ENCODE results near the gene PRDM16.

PRDM16 gene

DNA sequence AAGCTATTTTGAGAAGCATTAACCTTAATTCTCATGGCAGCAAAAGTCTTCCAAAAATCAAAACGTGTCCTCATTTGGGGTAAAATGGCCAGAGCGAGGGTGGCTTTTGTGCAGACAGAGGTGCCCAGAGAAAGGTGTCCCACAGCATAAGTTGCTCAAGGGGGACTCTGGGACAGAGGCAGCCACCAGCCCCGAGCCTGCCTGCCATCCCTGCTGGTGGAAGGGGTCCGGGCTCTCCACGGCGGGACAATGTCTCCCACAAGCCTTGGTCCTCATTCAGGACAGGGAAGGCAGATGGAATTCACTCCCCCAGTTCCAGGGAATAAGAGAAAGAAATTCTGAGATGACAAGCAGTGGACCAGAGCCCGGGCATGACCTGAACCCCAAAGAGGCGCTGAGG is 372.9 kb downstream of the PRDM16 start:
- 81% methylated on average over 8 of the region's 8 CpGs for WGBS
- no peak overlapping the region for H2AK5ac ChIP-seq (ENCODE audit: low read length, severe bottlenecking)
- H2BK12ac ChIP-seq (ENCODE audit: low read length in 2 of 2), result no peak overlapping the region
- H3K4ac ChIP-seq (ENCODE audit: low read depth in 1 of 2, low read length in 2 of 2), result no peak overlapping the region
- no peak overlapping the region for H3K14ac ChIP-seq (ENCODE audit: low read length in 2 of 2)
- no peak overlapping the region for H3K4me3 ChIP-seq (ENCODE audit: insufficient read depth in 1 of 2, low read depth in 1 of 2, low read length in 2 of 2)
- no peak overlapping the region for H3K4me2 ChIP-seq (ENCODE audit: low read length, poor library complexity, severe bottlenecking)
- H2BK5ac ChIP-seq (ENCODE audit: low read depth, low read length, poor library complexity, severe bottlenecking), result no peak overlapping the region
- no peak overlapping the region for H2AFZ ChIP-seq (ENCODE audit: low read depth, low read length)
- no peak overlapping the region for H3K27ac ChIP-seq (ENCODE audit: low read length, poor library complexity, severe bottlenecking)
- H3K9me3 ChIP-seq (ENCODE audit: control insufficient read depth, low read length), result peaks cover 14% of the 10 kb centered on the region
- no peak for DNase-seq
- H2BK120ac ChIP-seq (ENCODE audit: low read depth, low read length), result no peak overlapping the region
- no peak overlapping the region for H3K9ac ChIP-seq (ENCODE audit: low read length)
- H2BK15ac ChIP-seq (ENCODE audit: low read depth, poor library complexity, severe bottlenecking), result no peak overlapping the region
- no peak overlapping the region for H4K8ac ChIP-seq (ENCODE audit: low read length)
- H3K18ac ChIP-seq (ENCODE audit: low read depth in 1 of 2, low read length in 2 of 2), result no peak overlapping the region
- H3K4me1 ChIP-seq (ENCODE audit: control insufficient read depth, insufficient read depth, low read depth, low read length), result no peaks in the 10 kb centered on the region
- peaks cover 26 to 70% of the 10 kb centered on the region in 2 experiments for H3K27me3 ChIP-seq (ENCODE audit: control insufficient read depth in 1 of 2, insufficient read depth in 1 of 2, low read length in 2 of 2)
- H4K91ac ChIP-seq (ENCODE audit: low read length), result no peak overlapping the region
- no peak overlapping the region for H3K23ac ChIP-seq (ENCODE audit: low read length in 2 of 2)
- no peaks in the 10 kb centered on the region for H3K36me3 ChIP-seq (ENCODE audit: control insufficient read depth in 1 of 2, insufficient read depth in 2 of 2, low read depth in 1 of 2, low read length in 2 of 2)
- no peaks in the 10 kb centered on the region for H3K79me1 ChIP-seq (replicated peaks; ENCODE audit: low read length, poor library complexity, severe bottlenecking)

DNA sequence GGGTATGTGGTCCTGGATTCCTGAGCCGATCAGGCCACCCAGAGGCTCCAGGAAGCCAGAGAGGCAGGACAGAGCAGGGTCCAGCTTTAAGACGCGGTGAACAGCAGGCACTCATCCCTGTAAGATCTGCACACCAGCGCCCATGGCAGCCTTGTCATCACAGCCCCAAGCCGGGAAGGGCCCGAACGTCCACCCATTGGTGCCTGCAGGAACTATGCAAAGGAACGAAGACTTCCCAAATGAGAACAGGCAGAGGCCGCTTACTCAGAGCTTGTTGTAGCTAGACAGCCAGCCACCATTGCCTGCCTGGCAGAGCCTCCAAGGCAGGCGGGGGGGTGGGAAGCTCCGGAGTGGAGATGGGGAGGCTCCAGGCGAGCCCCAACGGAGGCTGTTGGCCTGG is 373.3 kb downstream of the PRDM16 start:
- peaks cover 12% of the 10 kb centered on the region for H3K9me3 ChIP-seq (ENCODE audit: control insufficient read depth, low read length)
- 77% methylated on average over 13 of the region's 13 CpGs for WGBS
- no peak overlapping the region for H3K4me2 ChIP-seq (ENCODE audit: low read length, poor library complexity, severe bottlenecking)
- H2AFZ ChIP-seq (ENCODE audit: low read depth, low read length), result no peak overlapping the region
- no peak overlapping the region for H2BK15ac ChIP-seq (ENCODE audit: low read depth, poor library complexity, severe bottlenecking)
- no peak overlapping the region for H2AK5ac ChIP-seq (ENCODE audit: low read length, severe bottlenecking)
- H3K36me3 ChIP-seq (ENCODE audit: control insufficient read depth in 1 of 2, insufficient read depth in 2 of 2, low read depth in 1 of 2, low read length in 2 of 2), result no peaks in the 10 kb centered on the region
- no peak overlapping the region for H3K14ac ChIP-seq (ENCODE audit: low read length in 2 of 2)
- H4K8ac ChIP-seq (ENCODE audit: low read length), result no peak overlapping the region
- no peak overlapping the region for H3K4me3 ChIP-seq (ENCODE audit: insufficient read depth in 1 of 2, low read depth in 1 of 2, low read length in 2 of 2)
- H2BK12ac ChIP-seq (ENCODE audit: low read length in 2 of 2), result no peak overlapping the region
- H3K79me1 ChIP-seq (replicated peaks; ENCODE audit: low read length, poor library complexity, severe bottlenecking), result no peaks in the 10 kb centered on the region
- H3K9ac ChIP-seq (ENCODE audit: low read length), result no peak overlapping the region
- no peak overlapping the region for H2BK120ac ChIP-seq (ENCODE audit: low read depth, low read length)
- no peaks in the 10 kb centered on the region for H3K4me1 ChIP-seq (ENCODE audit: control insufficient read depth, insufficient read depth, low read depth, low read length)
- no peak overlapping the region for H3K4ac ChIP-seq (ENCODE audit: low read depth in 1 of 2, low read length in 2 of 2)
- H3K27me3 ChIP-seq (ENCODE audit: control insufficient read depth in 1 of 2, insufficient read depth in 1 of 2, low read length in 2 of 2), result peaks cover 26 to 70% of the 10 kb centered on the region in 2 experiments
- H4K91ac ChIP-seq (ENCODE audit: low read length), result no peak overlapping the region
- H2BK5ac ChIP-seq (ENCODE audit: low read depth, low read length, poor library complexity, severe bottlenecking), result no peak overlapping the region
- H3K27ac ChIP-seq (ENCODE audit: low read length, poor library complexity, severe bottlenecking), result no peak overlapping the region
- H3K18ac ChIP-seq (ENCODE audit: low read depth in 1 of 2, low read length in 2 of 2), result no peak overlapping the region
- no peak for DNase-seq
- H3K23ac ChIP-seq (ENCODE audit: low read length in 2 of 2), result no peak overlapping the region

DNA sequence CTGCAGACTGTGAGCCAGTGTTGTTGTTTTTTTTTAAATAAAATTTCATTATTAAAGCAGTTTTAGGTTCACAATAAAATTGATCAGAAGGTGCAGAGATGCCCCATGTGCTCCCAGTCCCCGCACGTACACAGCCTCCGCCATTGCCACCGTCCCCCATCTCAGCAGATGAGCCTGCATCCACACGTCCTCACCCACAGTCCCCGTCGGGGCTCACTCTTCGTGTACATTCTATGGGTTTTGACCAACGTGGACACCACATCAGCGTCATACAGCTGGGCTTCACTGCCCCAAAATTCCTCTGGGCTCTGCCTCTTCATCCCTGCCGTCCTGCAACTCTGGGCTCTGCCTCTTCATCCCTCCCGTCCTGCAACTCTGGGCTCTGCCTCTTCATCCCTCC is 373.9 kb downstream of the PRDM16 start:
- peaks cover 26 to 72% of the 10 kb centered on the region in 2 experiments for H3K27me3 ChIP-seq (ENCODE audit: control insufficient read depth in 1 of 2, insufficient read depth in 1 of 2, low read length in 2 of 2)
- no peaks in the 10 kb centered on the region for H3K4me1 ChIP-seq (ENCODE audit: control insufficient read depth, insufficient read depth, low read depth, low read length)
- H3K27ac ChIP-seq (ENCODE audit: low read length, poor library complexity, severe bottlenecking), result no peak overlapping the region
- H3K36me3 ChIP-seq (ENCODE audit: control insufficient read depth in 1 of 2, insufficient read depth in 2 of 2, low read depth in 1 of 2, low read length in 2 of 2), result no peaks in the 10 kb centered on the region
- no peak overlapping the region for H3K18ac ChIP-seq (ENCODE audit: low read depth in 1 of 2, low read length in 2 of 2)
- no peak overlapping the region for H2AFZ ChIP-seq (ENCODE audit: low read depth, low read length)
- no peak overlapping the region for H2AK5ac ChIP-seq (ENCODE audit: low read length, severe bottlenecking)
- peaks cover 16% of the 10 kb centered on the region for H3K9me3 ChIP-seq (ENCODE audit: control insufficient read depth, low read length)
- no peak overlapping the region for H2BK5ac ChIP-seq (ENCODE audit: low read depth, low read length, poor library complexity, severe bottlenecking)
- H3K4me3 ChIP-seq (ENCODE audit: insufficient read depth in 1 of 2, low read depth in 1 of 2, low read length in 2 of 2), result no peak overlapping the region
- H2BK120ac ChIP-seq (ENCODE audit: low read depth, low read length), result no peak overlapping the region
- DNase-seq, result no peak
- H3K14ac ChIP-seq (ENCODE audit: low read length in 2 of 2), result no peak overlapping the region
- no peak overlapping the region for H2BK12ac ChIP-seq (ENCODE audit: low read length in 2 of 2)
- H3K79me1 ChIP-seq (replicated peaks; ENCODE audit: low read length, poor library complexity, severe bottlenecking), result no peaks in the 10 kb centered on the region
- H2BK15ac ChIP-seq (ENCODE audit: low read depth, poor library complexity, severe bottlenecking), result no peak overlapping the region
- no peak overlapping the region for H3K23ac ChIP-seq (ENCODE audit: low read length in 2 of 2)
- no peak overlapping the region for H3K4ac ChIP-seq (ENCODE audit: low read depth in 1 of 2, low read length in 2 of 2)
- 82% methylated on average over 12 of the region's 12 CpGs for WGBS
- no peak overlapping the region for H3K9ac ChIP-seq (ENCODE audit: low read length)
- no peak overlapping the region for H4K91ac ChIP-seq (ENCODE audit: low read length)
- H4K8ac ChIP-seq (ENCODE audit: low read length), result no peak overlapping the region
- H3K4me2 ChIP-seq (ENCODE audit: low read length, poor library complexity, severe bottlenecking), result no peak overlapping the region

DNA sequence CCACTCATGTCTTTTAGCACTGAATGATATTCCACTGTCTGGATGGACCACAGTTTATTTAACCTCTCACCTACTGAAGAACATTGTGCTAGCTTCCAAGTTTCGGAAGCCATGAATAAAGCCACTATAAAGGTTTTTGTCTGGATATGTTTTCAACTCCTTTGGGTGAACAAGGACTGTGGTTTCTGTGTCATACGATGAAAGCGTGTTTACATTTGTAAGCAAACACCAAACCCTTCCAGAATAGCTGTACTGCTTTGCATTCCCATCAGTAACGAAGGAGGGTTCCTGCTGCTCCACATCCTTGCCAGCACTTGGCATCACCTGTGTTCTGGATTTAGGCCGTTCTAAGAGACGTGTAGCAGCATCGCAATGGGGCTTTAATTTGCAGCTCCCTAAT is 374.8 kb downstream of the PRDM16 start:
- Histone ChIP-seq H3K4me3 (ENCODE audit: insufficient read depth in 1 of 2, low read depth in 1 of 2, low read length in 2 of 2) (no peak overlapping the region), H4K8ac (ENCODE audit: low read length) (no peak overlapping the region), H3K18ac (ENCODE audit: low read depth in 1 of 2, low read length in 2 of 2) (no peak overlapping the region), H3K4ac (ENCODE audit: low read depth in 1 of 2, low read length in 2 of 2) (no peak overlapping the region), H3K4me1 (ENCODE audit: control insufficient read depth, insufficient read depth, low read depth, low read length) (no peaks in the 10 kb centered on the region), H2AFZ (ENCODE audit: low read depth, low read length) (no peak overlapping the region), H3K14ac (ENCODE audit: low read length in 2 of 2) (no peak overlapping the region), H2BK120ac (ENCODE audit: low read depth, low read length) (no peak overlapping the region), H3K9me3 (ENCODE audit: control insufficient read depth, low read length) (peaks cover 19% of the 10 kb centered on the region), H3K27ac (ENCODE audit: low read length, poor library complexity, severe bottlenecking) (no peak overlapping the region), H2BK5ac (ENCODE audit: low read depth, low read length, poor library complexity, severe bottlenecking) (no peak overlapping the region), H3K9ac (ENCODE audit: low read length) (no peak overlapping the region), H3K27me3 (ENCODE audit: control insufficient read depth in 1 of 2, insufficient read depth in 1 of 2, low read length in 2 of 2) (peaks cover 26 to 68% of the 10 kb centered on the region in 2 experiments), H2BK12ac (ENCODE audit: low read length in 2 of 2) (no peak overlapping the region), H2BK15ac (ENCODE audit: low read depth, poor library complexity, severe bottlenecking) (no peak overlapping the region), H3K4me2 (ENCODE audit: low read length, poor library complexity, severe bottlenecking) (no peak overlapping the region), H2AK5ac (ENCODE audit: low read length, severe bottlenecking) (no peak overlapping the region), H4K91ac (ENCODE audit: low read length) (no peak overlapping the region), H3K36me3 (ENCODE audit: control insufficient read depth in 1 of 2, insufficient read depth in 2 of 2, low read depth in 1 of 2, low read length in 2 of 2) (no peaks in the 10 kb centered on the region), H3K79me1 (replicated peaks; ENCODE audit: low read length, poor library complexity, severe bottlenecking) (no peaks in the 10 kb centered on the region), H3K23ac (ENCODE audit: low read length in 2 of 2) (no peak overlapping the region)
- DNase-seq, result no peak
- WGBS, result 86% methylated on average over 7 of the region's 7 CpGs
